Lower leg skin (tissue), 4 donors: Measurements from ENCODE around the gene DENND1C. TPM values are rescaled to one million over a fixed set of nuclear protein-coding genes. Genes with fewer than 3 reads are reported as not detected.

ENCODE experiments used
- DNase-seq, 2 donors: peaks; one replicate each; pipeline ENCODE4 v3.0.0-alpha.2; 2019; ENCODE audit warnings: low spot score in 2 of 2
- H3K4me3 ChIP-seq: fragments of 200-600 bp; sonication (generic); 2 replicates; pipeline ENCODE4 v1.5.1; 2017; ENCODE audit warnings: mild to moderate bottlenecking, low read depth; ENCODE audit not compliant: poor library complexity, severe bottlenecking
- CTCF ChIP-seq, 3 donors: fragments of 450-650 bp; IDR thresholded peaks; one replicate each; pipeline ENCODE4 v1.5.1; 2016; ENCODE audit warnings: antibody characterized with exemption in 3 of 3, mild to moderate bottlenecking in 3 of 3, moderate library complexity in 2 of 3
- POLR2A ChIP-seq, 2 donors: fragments of 450-650 bp; IDR thresholded peaks; one replicate each; pipeline ENCODE4 v1.6.1; 2016 to 2017; ENCODE audit warnings: antibody characterized with exemption in 2 of 2, mild to moderate bottlenecking in 1 of 2, moderate library complexity in 1 of 2
- WGBS, 2 donors: methylation state at CpG; one replicate each; pipeline ENCODE4 v1.1.5; 2018; 5-methylcytosine and 5-hydroxymethylcytosine counted together
- intact Hi-C: fragments of 100-400 bp; cut with DNase I; formaldehyde crosslinking; loops from one replicate; pipeline ENCODE4 v1.15.0; 2023; ENCODE audit warnings: low total_unique reads
- total RNA-seq, 4 donors: library from RNA; depleted of rRNA; stranded (reverse); fragments of >200 nt; gene quantifications; one replicate each; pipeline ENCODE4 v1.1.0, GENCODE V29; 2016

Gene DENND1C
- total RNA-seq, 4 donors from 2014 or later, result 0.61 to 1.9 (median 1.2) TPM

GRCh38 chr19:6442087-6442688 lies 39.4 kb downstream of the DENND1C start:
- DNase-seq, result no peak
- TF ChIP-seq POLR2A (IDR thresholded peaks at IDR 0.05), result no peak
- no peak for TF ChIP-seq CTCF (IDR thresholded peaks at IDR 0.05)
- 80 to 81% methylated on average over 13 of the region's 13 CpGs for WGBS, 2 donors
- intact Hi-C loops, result no loop called here
- H3K4me3 ChIP-seq, result no peak overlapping the region

GRCh38 chr19:6440905-6441304 lies 40.7 kb downstream of the DENND1C start:
- DNase-seq, result no peak
- TF ChIP-seq CTCF (IDR thresholded peaks at IDR 0.05), result no peak
- no peak for TF ChIP-seq POLR2A (IDR thresholded peaks at IDR 0.05)
- intact Hi-C loops, result no loop called here
- WGBS, 2 donors, result 85 to 89% methylated on average over 3 of the region's 3 CpGs
- H3K4me3 ChIP-seq, result no peak overlapping the region

GRCh38 chr19:6439743-6440142 lies 41.8 kb downstream of the DENND1C start:
- no peak overlapping the region for H3K4me3 ChIP-seq
- intact Hi-C loops, result no loop called here
- no peak for DNase-seq
- TF ChIP-seq CTCF (IDR thresholded peaks at IDR 0.05) (no peak), POLR2A (IDR thresholded peaks at IDR 0.05) (no peak)
- WGBS, 2 donors, result 85 to 88% methylated on average over 4 of the region's 4 CpGs

- H3K4me3 ChIP-seq, result no peak within 1 kb of the TSS
- intact Hi-C loops, result no loop called here
- no peak for DNase-seq
- 89 to 94% methylated on average over 10 of the region's 10 CpGs for WGBS, 2 donors
- no peak for TF ChIP-seq POLR2A (IDR thresholded peaks at IDR 0.05)
Observed at GRCh38 chr19:6433663-6434062, 47.9 kb downstream of the DENND1C start, which contains the start of gene SLC25A41. Gene SLC25A41 (minus strand): TSS chr19:6433763. CDS start chr19:6433693, 70 bp downstream.

- DNase-seq, result no peak
- intact Hi-C loops, result no loop called here
- no peak overlapping the region for H3K4me3 ChIP-seq
- WGBS, 2 donors, result 88 to 93% methylated on average over 10 to 11 of the region's 11 CpGs
- no peak for TF ChIP-seq CTCF (IDR thresholded peaks at IDR 0.05)
- no peak for TF ChIP-seq POLR2A (IDR thresholded peaks at IDR 0.05)
Observed at GRCh38 chr19:6433165-6433564, 48.4 kb downstream of the DENND1C start.

- TF ChIP-seq POLR2A (IDR thresholded peaks at IDR 0.05) (no peak), CTCF (IDR thresholded peaks at IDR 0.05) (no peak)
- no peak overlapping the region for H3K4me3 ChIP-seq
- no peak for DNase-seq
- 93% methylated on average over 11 of the region's 11 CpGs for WGBS, 2 donors
- intact Hi-C loops, result no loop called here
Observed at GRCh38 chr19:6431891-6432290, 49.7 kb downstream of the DENND1C start.
